Liver (tissue), 9 donors: ENCODE results near the gene COL21A1. TPM values are rescaled to one million over a fixed set of nuclear protein-coding genes. Genes with fewer than 3 reads are reported as not detected.

Experiments used
- DNase-seq: peaks from one replicate; pipeline ENCODE4 v3.0.0-alpha.2; 2017; ENCODE audit warnings: low spot score
- H3K27ac ChIP-seq, 2 donors: one replicate each; pipeline ENCODE4 v1.7.0; 2013; ENCODE audit warnings: inconsistent platforms in 2 of 2, low read length in 2 of 2, control low read depth in 1 of 2, low read depth in 1 of 2, mild to moderate bottlenecking in 1 of 2
- H3K27me3 ChIP-seq, 4 donors: one replicate each; pipeline versions ENCODE4 v1.6.1 to v1.7.0; 2013; ENCODE audit warnings: low read length in 3 of 4, inconsistent platforms in 1 of 4, mild to moderate bottlenecking in 1 of 4, moderate library complexity in 1 of 4; ENCODE audit not compliant: control insufficient read depth in 4 of 4, insufficient read depth in 4 of 4
- H3K36me3 ChIP-seq, 4 donors: one replicate each; pipeline versions ENCODE4 v1.6.1 to v1.7.0; 2013; ENCODE audit warnings: low read length in 3 of 4, mild to moderate bottlenecking in 3 of 4, low read depth in 1 of 4, moderate library complexity in 1 of 4; ENCODE audit not compliant: control insufficient read depth in 4 of 4, insufficient read depth in 3 of 4
- H3K4me1 ChIP-seq, 4 donors: one replicate each; pipeline versions ENCODE4 v1.6.1 to v1.7.0; 2013; ENCODE audit warnings: low read length in 3 of 4, mild to moderate bottlenecking in 3 of 4, moderate library complexity in 1 of 4; ENCODE audit not compliant: control insufficient read depth in 4 of 4, insufficient read depth in 4 of 4
- H3K4me3 ChIP-seq, 3 donors: one replicate each; pipeline versions ENCODE4 v1.6.1 to v1.7.0; 2013; ENCODE audit warnings: low read length in 3 of 3, control low read depth in 1 of 3, low read depth in 1 of 3, mild to moderate bottlenecking in 1 of 3
- H3K9ac ChIP-seq, 2 donors: one replicate each; pipeline ENCODE4 v1.7.0; 2013; ENCODE audit warnings: low read length in 2 of 2, mild to moderate bottlenecking in 2 of 2, moderate library complexity in 2 of 2, control low read depth in 1 of 2, low read depth in 1 of 2
- H3K9me3 ChIP-seq, 4 donors: one replicate each; pipeline versions ENCODE4 v1.6.1 to v1.7.0; 2013; ENCODE audit warnings: low read length in 3 of 4; ENCODE audit not compliant: control insufficient read depth in 4 of 4
- ATF3 ChIP-seq: IDR thresholded peaks from 2 replicates; pipeline ENCODE4 v1.6.1; 2016; ENCODE audit warnings: antibody characterized with exemption
- CTCF ChIP-seq: fragments of 150-350 bp; IDR thresholded peaks from 2 replicates; pipeline ENCODE4 v1.5.1; 2017; ENCODE audit warnings: improper control_type of control experiment, low read depth, low read length; ENCODE audit not compliant: missing input control
- EGR1 ChIP-seq, 2 donors: IDR thresholded peaks; 2 replicates each; pipeline ENCODE4 v1.6.1; 2016 to 2018; ENCODE audit warnings: antibody characterized with exemption in 2 of 2, low read depth in 2 of 2
- FOXA1 ChIP-seq: IDR thresholded peaks from 2 replicates; pipeline ENCODE4 v1.6.1; 2016; ENCODE audit warnings: antibody characterized with exemption
- FOXA2 ChIP-seq: IDR thresholded peaks from 2 replicates; pipeline ENCODE4 v1.6.1; 2016; ENCODE audit warnings: antibody characterized with exemption
- GABPA ChIP-seq, 2 donors: IDR thresholded peaks in 1 of 2; conservative IDR thresholded peaks in 1 of 2; 2 replicates each; pipeline ENCODE4 v1.6.1; 2016; ENCODE audit warnings: antibody characterized with exemption in 2 of 2, mild to moderate bottlenecking in 1 of 2, moderate library complexity in 1 of 2
- HNF4A ChIP-seq, 2 donors: conservative IDR thresholded peaks; 2 replicates each; pipeline ENCODE4 v1.6.1; 2016; ENCODE audit warnings: antibody characterized with exemption in 2 of 2, mild to moderate bottlenecking in 2 of 2
- HNF4G ChIP-seq: IDR thresholded peaks from 2 replicates; pipeline ENCODE4 v1.6.1; 2016; ENCODE audit warnings: antibody characterized with exemption
- JUND ChIP-seq, 2 donors: IDR thresholded peaks; 2 replicates each; pipeline ENCODE4 v1.6.1; 2016; ENCODE audit warnings: antibody characterized with exemption in 2 of 2
- MAX ChIP-seq: IDR thresholded peaks from 2 replicates; pipeline ENCODE4 v1.6.1; 2016; ENCODE audit warnings: antibody characterized with exemption
- RAD21 ChIP-seq, 2 donors: IDR thresholded peaks; 2 replicates each; pipeline ENCODE4 v1.6.1; 2016; ENCODE audit warnings: antibody characterized with exemption in 2 of 2, mild to moderate bottlenecking in 2 of 2
- REST ChIP-seq: IDR thresholded peaks from 2 replicates; pipeline ENCODE4 v1.6.1; 2016; ENCODE audit warnings: antibody characterized with exemption, mild to moderate bottlenecking
- RXRA ChIP-seq, 2 donors: IDR thresholded peaks; 2 replicates each; pipeline ENCODE4 v1.6.1; 2017 to 2018; ENCODE audit warnings: antibody characterized with exemption in 2 of 2, mild to moderate bottlenecking in 1 of 2
- SP1 ChIP-seq: IDR thresholded peaks from 2 replicates; pipeline ENCODE4 v1.6.1; 2018; ENCODE audit warnings: antibody characterized with exemption, mild to moderate bottlenecking
- TAF1 ChIP-seq: conservative IDR thresholded peaks from 2 replicates; pipeline ENCODE4 v1.6.1; 2016; ENCODE audit warnings: antibody characterized with exemption, mild to moderate bottlenecking
- YY1 ChIP-seq: IDR thresholded peaks from 2 replicates; pipeline ENCODE4 v1.6.1; 2016; ENCODE audit warnings: antibody characterized with exemption, mild to moderate bottlenecking
- ZBTB33 ChIP-seq: IDR thresholded peaks from 2 replicates; pipeline ENCODE4 v1.6.1; 2016; ENCODE audit warnings: antibody characterized with exemption
- WGBS: extraction: QIAGEN DNeasy Blood & Tissue Kit; methylation state at CpG from one replicate; pipeline ENCODE4 v1.1.7; 2013; 5-methylcytosine and 5-hydroxymethylcytosine counted together
- polyA plus RNA-seq, 2 donors: library from polyadenylated mRNA; stranded (reverse) in 1 of 2; unstranded in 1 of 2; fragments of 200-250 nt in 1 of 2; fragments of >200 nt in 1 of 2; fragmentation: Nextera tagmentation in 1 of 2; extraction: Ambion mirVana in 1 of 2; gene quantifications; one replicate each; pipeline versions ENCODE4 v1.2.1 to v1.2.3, GENCODE V29; 2013 to 2015
- total RNA-seq, 2 donors: library from RNA; depleted of rRNA; stranded (reverse); fragments of >200 nt; gene quantifications; one replicate each; pipeline ENCODE4 v1.2.3, GENCODE V29; 2014
- donor health status: healthy.
- donor health status: healthy.
- donor health status: healthy.
- donor health status: healthy.
- donor health status: healthy.

COL21A1 gene
- total and polyA plus RNA-seq, 4 donors = 0.48 to 1.3 (median 0.52) TPM

GRCh38 chr6:56058636-56059035 lies 188.7 kb downstream of the COL21A1 start:
- H3K4me3 ChIP-seq = no peak overlapping the region
- H3K9me3 ChIP-seq = no peaks in the 10 kb centered on the region
- H3K27me3 ChIP-seq = no peaks in the 10 kb centered on the region
- H3K4me1 ChIP-seq = no peaks in the 10 kb centered on the region
- DNase-seq = no peak
- H3K27ac ChIP-seq = no peak overlapping the region
- TF ChIP-seq CTCF = no peak
- TF ChIP-seq JUND (IDR thresholded peaks at IDR 0.05) = no peak
- no peak for TF ChIP-seq FOXA2
- TF ChIP-seq SP1 = no peak
- TF ChIP-seq ZBTB33 = no peak
- no peak for TF ChIP-seq REST
- no peak for TF ChIP-seq EGR1 (IDR thresholded peaks at IDR 0.05; ENCODE audit: low read depth in 2 of 2)
- TF ChIP-seq GABPA (IDR thresholded peaks at IDR 0.05 in 1 of 2, conservative IDR thresholded peaks at IDR 0.05 in 1 of 2) = no peak
- TF ChIP-seq HNF4G = no peak
- TF ChIP-seq MAX = no peak
- TF ChIP-seq TAF1 = no peak
- no peak for TF ChIP-seq YY1
- no peak for TF ChIP-seq RXRA (IDR thresholded peaks at IDR 0.05)
- TF ChIP-seq FOXA1 = no peak
- TF ChIP-seq ATF3 = no peak
- TF ChIP-seq HNF4A (conservative IDR thresholded peaks at IDR 0.05) = no peak
- 65% methylated on average over 2 of the region's 2 CpGs for WGBS
- H3K36me3 ChIP-seq = no peaks in the 10 kb centered on the region
- no peak overlapping the region for H3K9ac ChIP-seq

GRCh38 chr6:56055081-56055704 lies 192.2 kb downstream of the COL21A1 start:
- Histone ChIP-seq H3K9me3 (no peaks in the 10 kb centered on the region), H3K27me3 (no peaks in the 10 kb centered on the region), H3K36me3 (no peaks in the 10 kb centered on the region), H3K27ac (no peak overlapping the region), H3K4me3 (no peak overlapping the region), H3K9ac (no peak overlapping the region), H3K4me1 (no peaks in the 10 kb centered on the region)
- no peak for DNase-seq
- WGBS = 79% methylated on average over 7 of the region's 7 CpGs
- TF ChIP-seq REST = no peak
- TF ChIP-seq HNF4A (conservative IDR thresholded peaks at IDR 0.05) = no peak
- TF ChIP-seq RXRA (IDR thresholded peaks at IDR 0.05) = no peak
- TF ChIP-seq ATF3 = no peak
- no peak for TF ChIP-seq YY1
- no peak for TF ChIP-seq RAD21 (IDR thresholded peaks at IDR 0.05)
- TF ChIP-seq EGR1 (IDR thresholded peaks at IDR 0.05; ENCODE audit: low read depth in 2 of 2) = no peak
- TF ChIP-seq FOXA2 = no peak
- TF ChIP-seq JUND (IDR thresholded peaks at IDR 0.05) = no peak
- no peak for TF ChIP-seq TAF1
- no peak for TF ChIP-seq SP1
- no peak for TF ChIP-seq GABPA (IDR thresholded peaks at IDR 0.05 in 1 of 2, conservative IDR thresholded peaks at IDR 0.05 in 1 of 2)
